GM12864 (cell line): ENCODE data around the gene PLEKHG1.

Source experiments
- DNase-seq: peaks from one replicate; pipeline ENCODE4 v3.0.0-alpha.2; 2011; ENCODE audit warnings: low read depth
- H3K4me3 ChIP-seq: 2 replicates; pipeline ENCODE4 v1.5.1; 2011; ENCODE audit warnings: mild to moderate bottlenecking, low read depth, low read length, control low read depth
- CTCF ChIP-seq: IDR thresholded peaks from 2 replicates; pipeline ENCODE4 v1.5.1; 2011; ENCODE audit warnings: low read depth, mild to moderate bottlenecking, moderate library complexity, low read length, control low read depth, inconsistent platforms; ENCODE audit errors: missing control alignments

PLEKHG1 gene

GRCh38 chr6:150606168-150606591, 6.5 kb downstream of the PLEKHG1 start:
- TF ChIP-seq CTCF = no peak
- DNase-seq = no peak
- no peak overlapping the region for H3K4me3 ChIP-seq

GRCh38 chr6:150606647-150607328, 7.1 kb downstream of the PLEKHG1 start:
- DNase-seq = no peak
- no peak overlapping the region for H3K4me3 ChIP-seq
- no peak for TF ChIP-seq CTCF

GRCh38 chr6:150607329-150607650, 7.6 kb downstream of the PLEKHG1 start:
- H3K4me3 ChIP-seq = no peak overlapping the region
- no peak for TF ChIP-seq CTCF
- no peak for DNase-seq

GRCh38 chr6:150610584-150610983, 10.9 kb downstream of the PLEKHG1 start:
- TF ChIP-seq CTCF = no peak
- no peak overlapping the region for H3K4me3 ChIP-seq
- no peak for DNase-seq

GRCh38 chr6:150613269-150613668, 13.6 kb downstream of the PLEKHG1 start:
- no peak for TF ChIP-seq CTCF
- DNase-seq = no peak
- H3K4me3 ChIP-seq = no peak overlapping the region

- no peak for DNase-seq
Measured at GRCh38 chr6:150615967-150616366, 16.3 kb downstream of the PLEKHG1 start.

More at GRCh38 chr6:150615967-150616366, 16.3 kb downstream of the PLEKHG1 start:
- TF ChIP-seq CTCF = no peak
- no peak overlapping the region for H3K4me3 ChIP-seq
